Measurements from ENCODE around the gene NEUROD1.

DNA sequence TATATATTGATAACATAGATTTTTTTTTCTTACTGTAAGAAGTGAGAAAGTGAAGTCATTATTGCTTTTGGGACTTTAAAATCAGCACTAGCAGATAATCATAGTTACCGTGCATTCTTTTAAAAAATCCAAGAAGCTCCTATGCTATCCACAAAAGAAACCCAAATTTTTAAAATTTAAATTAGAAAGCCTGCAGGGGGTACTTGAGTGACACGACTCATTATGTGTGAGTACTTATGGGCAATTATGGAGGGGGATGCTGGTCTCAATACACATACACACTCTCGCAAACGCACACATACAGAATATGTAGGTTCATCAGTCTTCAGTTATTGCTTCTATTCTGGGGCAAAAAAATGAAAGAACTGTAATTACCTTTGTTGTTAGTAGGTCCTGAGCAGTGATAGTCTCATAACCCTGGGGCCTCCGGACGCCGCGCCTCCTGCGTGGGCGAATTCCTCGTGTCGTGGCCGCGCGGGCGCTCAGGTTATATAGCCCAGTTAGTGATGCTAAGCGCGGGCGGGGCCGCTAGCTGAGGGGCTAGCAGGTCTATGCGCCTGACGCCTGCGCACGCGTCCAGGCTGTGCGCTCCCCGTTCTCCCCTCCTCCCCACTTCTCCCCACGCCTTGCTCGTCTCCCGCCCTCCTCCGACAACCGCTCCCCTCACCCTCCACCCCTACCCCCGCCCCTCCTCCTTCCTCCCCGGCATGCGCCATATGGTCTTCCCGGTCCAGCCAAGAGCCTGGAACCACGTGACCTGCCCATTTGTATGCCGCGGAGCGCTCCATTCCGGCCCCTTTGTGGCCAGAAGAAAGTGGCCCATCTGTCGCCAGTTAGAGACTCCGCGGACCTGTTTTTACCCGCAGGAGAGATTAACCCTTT is at the start of gene NEUROD1:
- TF ChIP-seq, protein P1, sequence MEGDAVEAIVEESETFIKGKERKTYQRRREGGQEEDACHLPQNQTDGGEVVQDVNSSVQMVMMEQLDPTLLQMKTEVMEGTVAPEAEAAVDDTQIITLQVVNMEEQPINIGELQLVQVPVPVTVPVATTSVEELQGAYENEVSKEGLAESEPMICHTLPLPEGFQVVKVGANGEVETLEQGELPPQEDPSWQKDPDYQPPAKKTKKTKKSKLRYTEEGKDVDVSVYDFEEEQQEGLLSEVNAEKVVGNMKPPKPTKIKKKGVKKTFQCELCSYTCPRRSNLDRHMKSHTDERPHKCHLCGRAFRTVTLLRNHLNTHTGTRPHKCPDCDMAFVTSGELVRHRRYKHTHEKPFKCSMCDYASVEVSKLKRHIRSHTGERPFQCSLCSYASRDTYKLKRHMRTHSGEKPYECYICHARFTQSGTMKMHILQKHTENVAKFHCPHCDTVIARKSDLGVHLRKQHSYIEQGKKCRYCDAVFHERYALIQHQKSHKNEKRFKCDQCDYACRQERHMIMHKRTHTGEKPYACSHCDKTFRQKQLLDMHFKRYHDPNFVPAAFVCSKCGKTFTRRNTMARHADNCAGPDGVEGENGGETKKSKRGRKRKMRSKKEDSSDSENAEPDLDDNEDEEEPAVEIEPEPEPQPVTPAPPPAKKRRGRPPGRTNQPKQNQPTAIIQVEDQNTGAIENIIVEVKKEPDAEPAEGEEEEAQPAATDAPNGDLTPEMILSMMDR (IDR thresholded peaks at IDR 0.05): no peak
- peak in 2 of 3 donors; percentile 33 to 49 for TF ChIP-seq POLR2A (IDR thresholded peaks at IDR 0.05)
